Measurements from ENCODE around the gene CFAP141. TPM values are rescaled to one million over a fixed set of nuclear protein-coding genes. Genes with fewer than 3 reads are reported as not detected.

Gene CFAP141
- total and polyA plus RNA-seq, 2 donors from 2014 or later = not detected

GRCh38 chr1:154198756-154199562 lies 7.2 kb downstream of the CFAP141 start:
- peak; percentile 66 for TF ChIP-seq CTCF (IDR thresholded peaks at IDR 0.05; ENCODE audit: borderline replicate concordance, extremely low read depth, insufficient read depth)
- FAIRE-seq = no peak

GRCh38 chr1:154193821-154194220 lies 12.3 kb downstream of the CFAP141 start:
- H3K9ac ChIP-seq (ENCODE audit: low read length in 3 of 3) = no peak overlapping the region

More at GRCh38 chr1:154198756-154199562, 7.2 kb downstream of the CFAP141 start:
- Histone ChIP-seq H3K4me1 (ENCODE audit: control insufficient read depth in 2 of 3, insufficient read depth in 2 of 3, low read depth in 1 of 3, low read length in 3 of 3) (peaks cover 0 to 3% (median 0%) of the 10 kb centered on the region in 3 donors), H3K36me3 (ENCODE audit: control insufficient read depth in 2 of 3, insufficient read depth in 3 of 3, low read length in 3 of 3) (no peaks in the 10 kb centered on the region), H3K9ac (ENCODE audit: low read length in 3 of 3) (no peak overlapping the region), H3K9me3 (ENCODE audit: control insufficient read depth in 2 of 3, insufficient read depth in 1 of 3, low read length in 3 of 3) (no peaks in the 10 kb centered on the region), H3K4me3 (ENCODE audit: low read length in 3 of 3) (peak overlapping the region in 1 of 3 donors; percentile 55), H3K27me3 (ENCODE audit: control insufficient read depth, insufficient read depth, low read length) (no peaks in the 10 kb centered on the region), H3K27ac (ENCODE audit: low read depth in 2 of 2, low read length in 2 of 2) (no peak overlapping the region)
- peak in 3 of 5 donors; percentile 39 to 86 (median 84) for DNase-seq
- intact Hi-C loops (cut with DNase I) = no loop called here

GRCh38 chr1:154192476-154192875 lies 13.7 kb downstream of the CFAP141 start:
- H3K27ac ChIP-seq (ENCODE audit: low read depth in 2 of 2, low read length in 2 of 2) = no peak overlapping the region
- DNase-seq (no peak), FAIRE-seq (no peak)
- no peaks in the 10 kb centered on the region for H3K4me1 ChIP-seq (ENCODE audit: control insufficient read depth in 2 of 3, insufficient read depth in 2 of 3, low read depth in 1 of 3, low read length in 3 of 3)
- intact Hi-C loops (cut with DNase I) = no loop called here
- no peaks in the 10 kb centered on the region for H3K9me3 ChIP-seq (ENCODE audit: control insufficient read depth in 2 of 3, insufficient read depth in 1 of 3, low read length in 3 of 3)
- no peaks in the 10 kb centered on the region for H3K27me3 ChIP-seq (ENCODE audit: control insufficient read depth, insufficient read depth, low read length)
- H3K36me3 ChIP-seq (ENCODE audit: control insufficient read depth in 2 of 3, insufficient read depth in 3 of 3, low read length in 3 of 3) = no peaks in the 10 kb centered on the region
- no peak overlapping the region for H3K4me3 ChIP-seq (ENCODE audit: low read length in 3 of 3)
- no peak for TF ChIP-seq CTCF (IDR thresholded peaks at IDR 0.05; ENCODE audit: borderline replicate concordance, extremely low read depth, insufficient read depth)
- no peak overlapping the region for H3K9ac ChIP-seq (ENCODE audit: low read length in 3 of 3)

More at GRCh38 chr1:154193821-154194220, 12.3 kb downstream of the CFAP141 start:
- Histone ChIP-seq H3K4me1 (ENCODE audit: control insufficient read depth in 2 of 3, insufficient read depth in 2 of 3, low read depth in 1 of 3, low read length in 3 of 3) (no peaks in the 10 kb centered on the region), H3K27me3 (ENCODE audit: control insufficient read depth, insufficient read depth, low read length) (no peaks in the 10 kb centered on the region), H3K9me3 (ENCODE audit: control insufficient read depth in 2 of 3, insufficient read depth in 1 of 3, low read length in 3 of 3) (no peaks in the 10 kb centered on the region), H3K27ac (ENCODE audit: low read depth in 2 of 2, low read length in 2 of 2) (no peak overlapping the region), H3K4me3 (ENCODE audit: low read length in 3 of 3) (no peak overlapping the region), H3K36me3 (ENCODE audit: control insufficient read depth in 2 of 3, insufficient read depth in 3 of 3, low read length in 3 of 3) (no peaks in the 10 kb centered on the region)
- intact Hi-C loops (cut with DNase I) = no loop called here
- FAIRE-seq (no peak), DNase-seq (no peak)
- TF ChIP-seq CTCF (IDR thresholded peaks at IDR 0.05; ENCODE audit: borderline replicate concordance, extremely low read depth, insufficient read depth) = no peak

Measured in kidney (tissue), 14 donors.